OCI-LY3 (cell line): ENCODE results near the gene TMEM35A.

ENCODE experiments used
- CTCF ChIP-seq: fragments of 200-600, 300-600 bp; sonication (generic); IDR thresholded peaks from 2 replicates; pipeline ENCODE4 v1.5.1; 2014; ENCODE audit warnings: antibody characterized with exemption, low read length, low read depth
- EZH2phosphoT487 ChIP-seq: fragments of 200-600 bp; shearing (Covaris generic); IDR thresholded peaks from 2 replicates; pipeline ENCODE4 v1.6.1; 2018; ENCODE audit warnings: antibody characterized with exemption, mixed run types, low read depth

- TF ChIP-seq CTCF, result no peak
- no peak for TF ChIP-seq EZH2phosphoT487
These were observed 38.5 kb upstream of the TMEM35A start for GRCh38 chrX:101040197-101040596.
